Esophagus squamous epithelium (tissue), 4 donors: ENCODE data around the gene LIG4.

Experiments used
- POLR2A ChIP-seq, 4 donors: fragments of 450-650 bp; IDR thresholded peaks; one replicate each; pipeline ENCODE4 v1.6.1; 2017; ENCODE audit warnings: antibody characterized with exemption in 4 of 4, mild to moderate bottlenecking in 4 of 4, moderate library complexity in 3 of 4
- TF ChIP-seq, protein P1 (sequence below), 6 experiments: fragments of 450-650 bp in 4 of 6; fragments of 200-600 bp in 2 of 6; sonication (generic) in 2 of 6; IDR thresholded peaks; one replicate each; pipeline ENCODE4 v1.5.1; 2016 to 2019; ENCODE audit warnings: antibody characterized with exemption in 6 of 6, mild to moderate bottlenecking in 4 of 6, moderate library complexity in 4 of 6

DNA sequence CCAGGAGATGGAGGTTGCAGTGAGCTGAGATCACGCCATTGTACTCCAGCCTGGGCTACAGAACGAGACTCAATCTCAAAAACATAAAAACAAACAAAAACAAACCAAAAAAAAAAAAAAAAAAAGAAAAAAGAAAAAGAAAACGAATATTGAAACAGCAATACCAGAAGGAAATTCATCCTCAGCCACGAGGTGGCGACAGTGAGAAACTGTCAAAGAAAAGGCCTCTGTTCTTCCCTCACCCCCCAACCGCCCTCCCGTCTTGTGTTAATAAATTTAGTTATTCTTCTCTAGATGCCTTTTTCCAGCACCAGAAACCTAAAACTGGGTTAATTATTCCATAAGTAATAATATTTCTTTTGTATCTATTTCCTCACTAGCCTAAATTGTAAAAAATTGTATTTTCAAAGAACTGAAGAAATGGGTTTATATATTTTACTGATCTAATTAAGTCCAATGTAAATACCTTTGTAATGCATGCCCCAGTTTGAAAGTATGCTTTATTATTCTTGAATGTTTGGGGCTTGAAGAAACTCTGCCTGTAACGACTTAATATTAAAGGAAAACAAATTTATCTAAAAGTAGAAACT, 38.6 kb downstream of the LIG4 start:
- TF ChIP-seq, protein P1, sequence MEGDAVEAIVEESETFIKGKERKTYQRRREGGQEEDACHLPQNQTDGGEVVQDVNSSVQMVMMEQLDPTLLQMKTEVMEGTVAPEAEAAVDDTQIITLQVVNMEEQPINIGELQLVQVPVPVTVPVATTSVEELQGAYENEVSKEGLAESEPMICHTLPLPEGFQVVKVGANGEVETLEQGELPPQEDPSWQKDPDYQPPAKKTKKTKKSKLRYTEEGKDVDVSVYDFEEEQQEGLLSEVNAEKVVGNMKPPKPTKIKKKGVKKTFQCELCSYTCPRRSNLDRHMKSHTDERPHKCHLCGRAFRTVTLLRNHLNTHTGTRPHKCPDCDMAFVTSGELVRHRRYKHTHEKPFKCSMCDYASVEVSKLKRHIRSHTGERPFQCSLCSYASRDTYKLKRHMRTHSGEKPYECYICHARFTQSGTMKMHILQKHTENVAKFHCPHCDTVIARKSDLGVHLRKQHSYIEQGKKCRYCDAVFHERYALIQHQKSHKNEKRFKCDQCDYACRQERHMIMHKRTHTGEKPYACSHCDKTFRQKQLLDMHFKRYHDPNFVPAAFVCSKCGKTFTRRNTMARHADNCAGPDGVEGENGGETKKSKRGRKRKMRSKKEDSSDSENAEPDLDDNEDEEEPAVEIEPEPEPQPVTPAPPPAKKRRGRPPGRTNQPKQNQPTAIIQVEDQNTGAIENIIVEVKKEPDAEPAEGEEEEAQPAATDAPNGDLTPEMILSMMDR (IDR thresholded peaks at IDR 0.05), result no peak
- no peak for TF ChIP-seq POLR2A (IDR thresholded peaks at IDR 0.05)
